K562 (cell line): ENCODE data around the gene SBNO1. TPM values are rescaled to one million over a fixed set of nuclear protein-coding genes. Genes with fewer than 3 reads are reported as not detected.

Experiments used
- AFF4 ChIP-seq: sonication (generic); formaldehyde crosslinking; IDR thresholded peaks from 2 replicates; pipeline ENCODE4 v1.8.0; 2023; ENCODE audit warnings: mild to moderate bottlenecking, missing genetic modification reagents
- ARHGAP35 ChIP-seq: fragments of 450-650 bp; IDR thresholded peaks from 2 replicates; pipeline ENCODE4 v1.6.1; 2018; ENCODE audit not compliant: partially characterized antibody
- CBX1 ChIP-seq: sonication (generic); IDR thresholded peaks from 2 replicates; pipeline ENCODE4 v1.6.1; 2016; ENCODE audit warnings: antibody characterized with exemption, low read depth, mild to moderate bottlenecking
- DEAF1 ChIP-seq: fragments of 450-650 bp; formaldehyde crosslinking; IDR thresholded peaks from 2 replicates; pipeline ENCODE4 v1.4.0; 2020; ENCODE audit warnings: mild to moderate bottlenecking, moderate library complexity
- FOXP4 ChIP-seq: sonication (generic); formaldehyde crosslinking; IDR thresholded peaks from 2 replicates; pipeline ENCODE4 v1.8.0; 2022; ENCODE audit warnings: mild to moderate bottlenecking, missing genetic modification reagents, borderline replicate concordance
- HDAC2 ChIP-seq: fragments of 450-650 bp; IDR thresholded peaks from 2 replicates; pipeline ENCODE4 v1.6.1; 2016; ENCODE audit warnings: mild to moderate bottlenecking
- HIVEP1 ChIP-seq: fragments of 250-450 bp; sonication (Bioruptor Pico); IDR thresholded peaks from 2 replicates; pipeline ENCODE4 v1.4.0; 2020; ENCODE audit warnings: mild to moderate bottlenecking
- MCM7 ChIP-seq, 2 experiments: fragments of 450-650 bp; IDR thresholded peaks; 2 replicates each; pipeline ENCODE4 v1.6.1; 2016 to 2018
- PHB2 ChIP-seq: fragments of 450-650 bp; IDR thresholded peaks from 2 replicates; pipeline ENCODE4 v1.6.1; 2017; ENCODE audit warnings: low read depth
- RNF219 ChIP-seq: fragments of 250-450 bp; sonication (Bioruptor Pico); IDR thresholded peaks from 2 replicates; pipeline ENCODE4 v1.5.0; 2022; ENCODE audit warnings: mild to moderate bottlenecking
- SLC30A9 ChIP-seq: fragments of 250-450 bp; sonication (Bioruptor Pico); IDR thresholded peaks from 2 replicates; pipeline ENCODE4 v1.8.0; 2022; ENCODE audit warnings: mild to moderate bottlenecking, moderate library complexity
- ZNF174 ChIP-seq: fragments of 250-450 bp; sonication (Bioruptor Pico); IDR thresholded peaks from 2 replicates; pipeline ENCODE4 v1.4.0; 2020; ENCODE audit warnings: mild to moderate bottlenecking
- ZNF347 ChIP-seq: fragments of 450-650 bp; formaldehyde crosslinking; IDR thresholded peaks from 2 replicates; pipeline ENCODE4 v1.4.0; 2020; ENCODE audit warnings: low read depth, mild to moderate bottlenecking, moderate library complexity
- ZNF408 ChIP-seq: fragments of 250-450 bp; sonication (Bioruptor Pico); IDR thresholded peaks from 2 replicates; pipeline ENCODE4 v1.4.0; 2020; ENCODE audit warnings: low read depth, mild to moderate bottlenecking, moderate library complexity
- ZNF512 ChIP-seq: IDR thresholded peaks from 2 replicates; pipeline ENCODE4 v1.6.1; 2016; ENCODE audit warnings: missing genetic modification characterization, missing compliant biosample characterization
- ZNF57 ChIP-seq: fragments of 450-650 bp; formaldehyde crosslinking; IDR thresholded peaks from 2 replicates; pipeline ENCODE4 v1.4.0; 2020; ENCODE audit warnings: mild to moderate bottlenecking, moderate library complexity
- polyA plus RNA-seq, 8 experiments: library from polyadenylated mRNA; depleted of rRNA in 4 of 8; stranded (reverse) in 5 of 8; unstranded in 3 of 8; fragments of >200 nt; fragmentation: Nextera tagmentation in 2 of 8; fragmentation: Illumina TruSeq in 1 of 8; extraction: Ambion mirVana in 2 of 8; extraction: Trizol in 1 of 8; gene quantifications; 2 replicates each; pipeline versions ENCODE4 v1.2.1 to v1.2.3, GENCODE V29; 2011 to 2014; ENCODE audit warnings: inconsistent platforms in 1 of 8, missing spikeins in 1 of 8
- total RNA-seq, 7 experiments: library from RNA; depleted of rRNA in 6 of 7; stranded (reverse); fragments of >200 nt in 6 of 7; fragmentation: Illumina TruSeq in 2 of 7; extraction: Trizol in 2 of 7; gene quantifications; 2 replicates each; pipeline versions ENCODE4 v1.2.1 to v1.2.3, GENCODE V29; 2011 to 2021; ENCODE audit warnings: low replicate concordance in 1 of 7

Gene SBNO1
- total and polyA plus RNA-seq, 9 of the 15 experiments (the other 6 are each of a cell fraction or from before 2014, with no cell fraction given) = 14.9 to 77.1 (median 35.9) TPM

GRCh38 chr12:123365025-123365917, 624 bp upstream of the SBNO1 start (continued):
- TF ChIP-seq FOXP4 (CRISPR knock-in tag) (no peak), ZNF512 (tag) (no peak), ARHGAP35 (peak; percentile 31), ZNF57 (CRISPR knock-in tag) (no peak), MCM7 (IDR thresholded peaks at IDR 0.05) (no peak), DEAF1 (CRISPR knock-in tag) (0 out of 2 replicates have a peak, but pooled peaks have one; percentile 22), PHB2 (no peak), RNF219 (CRISPR knock-in tag) (no peak), ZNF408 (no peak), HDAC2 (peak; percentile 82), ZNF347 (CRISPR knock-in tag) (no peak), HIVEP1 (CRISPR knock-in tag) (no peak), SLC30A9 (CRISPR knock-in tag) (no peak), AFF4 (CRISPR knock-in tag) (0 out of 2 replicates have a peak, but pooled peaks have one; percentile 38), CBX1 (peak; percentile 45; the same call in 1 of the 2 replicates), ZNF174 (CRISPR knock-in tag) (no peak)
